ENCODE results near the gene ANKRD12. TPM values are rescaled to one million over a fixed set of nuclear protein-coding genes. Genes with fewer than 3 reads are reported as not detected.

The ANKRD12 gene
- total RNA-seq, 4 donors from 2014 or later = 84.7 to 137 (median 122) TPM

DNA sequence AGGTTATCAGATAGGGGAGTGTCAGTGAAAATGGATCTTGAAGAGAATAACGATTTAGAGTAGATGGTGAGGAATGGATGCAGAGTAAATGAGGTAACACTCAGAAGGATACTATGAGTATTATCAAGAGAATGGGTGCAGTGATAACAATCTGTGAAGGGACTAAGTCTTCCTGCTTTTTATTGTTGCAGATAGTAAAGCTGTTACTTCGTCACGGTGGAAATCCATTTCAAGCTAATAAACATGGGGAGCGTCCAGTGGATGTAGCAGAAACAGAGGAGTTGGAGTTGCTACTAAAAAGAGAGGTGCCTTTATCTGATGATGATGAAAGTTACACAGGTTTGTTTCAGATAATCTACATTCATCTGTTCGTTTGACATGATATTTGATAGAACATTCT is 85.1 kb downstream of the ANKRD12 start:
- no peak overlapping the region for H3K27ac ChIP-seq
- no peaks in the 10 kb centered on the region for H3K9me3 ChIP-seq
- TF ChIP-seq POLR2A (IDR thresholded peaks at IDR 0.05) = no peak
- no peak for TF ChIP-seq EP300 (IDR thresholded peaks at IDR 0.05)
- no peak for TF ChIP-seq POLR2AphosphoS5 (IDR thresholded peaks at IDR 0.05)
- TF ChIP-seq, protein P1, sequence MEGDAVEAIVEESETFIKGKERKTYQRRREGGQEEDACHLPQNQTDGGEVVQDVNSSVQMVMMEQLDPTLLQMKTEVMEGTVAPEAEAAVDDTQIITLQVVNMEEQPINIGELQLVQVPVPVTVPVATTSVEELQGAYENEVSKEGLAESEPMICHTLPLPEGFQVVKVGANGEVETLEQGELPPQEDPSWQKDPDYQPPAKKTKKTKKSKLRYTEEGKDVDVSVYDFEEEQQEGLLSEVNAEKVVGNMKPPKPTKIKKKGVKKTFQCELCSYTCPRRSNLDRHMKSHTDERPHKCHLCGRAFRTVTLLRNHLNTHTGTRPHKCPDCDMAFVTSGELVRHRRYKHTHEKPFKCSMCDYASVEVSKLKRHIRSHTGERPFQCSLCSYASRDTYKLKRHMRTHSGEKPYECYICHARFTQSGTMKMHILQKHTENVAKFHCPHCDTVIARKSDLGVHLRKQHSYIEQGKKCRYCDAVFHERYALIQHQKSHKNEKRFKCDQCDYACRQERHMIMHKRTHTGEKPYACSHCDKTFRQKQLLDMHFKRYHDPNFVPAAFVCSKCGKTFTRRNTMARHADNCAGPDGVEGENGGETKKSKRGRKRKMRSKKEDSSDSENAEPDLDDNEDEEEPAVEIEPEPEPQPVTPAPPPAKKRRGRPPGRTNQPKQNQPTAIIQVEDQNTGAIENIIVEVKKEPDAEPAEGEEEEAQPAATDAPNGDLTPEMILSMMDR (IDR thresholded peaks at IDR 0.05) = no peak
- peaks cover 0 to 69% of the 10 kb centered on the region in 2 donors for H3K36me3 ChIP-seq
- WGBS, 2 donors (ENCODE audit: low coverage in 1 of 2) = 87 to 91% methylated on average over 5 of the region's 5 CpGs
- no peak overlapping the region for H3K4me3 ChIP-seq
- H3K27me3 ChIP-seq = no peaks in the 10 kb centered on the region
- H3K4me1 ChIP-seq = peaks cover 0 to 18% (median 0%) of the 10 kb centered on the region in 3 donors
- no peak for ATAC-seq

DNA sequence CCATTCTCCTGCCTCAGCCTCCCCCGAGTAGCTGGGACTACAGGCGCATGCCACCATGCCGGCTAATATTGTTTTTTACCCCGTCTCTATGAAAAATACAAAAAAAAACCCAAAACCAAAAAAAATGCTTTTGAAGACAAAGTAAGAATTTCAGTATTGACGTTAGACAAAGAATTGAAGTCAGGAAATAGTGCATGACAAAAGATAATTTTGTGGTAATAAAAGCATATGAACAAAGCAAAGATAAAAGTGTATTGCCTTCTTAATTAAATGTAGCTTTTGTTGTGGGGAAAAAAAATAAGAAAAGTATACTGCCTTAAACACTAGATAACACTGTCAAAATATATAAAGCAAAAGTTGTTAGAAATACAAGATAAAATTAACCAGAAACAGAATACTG is 86.8 kb downstream of the ANKRD12 start:
- Histone ChIP-seq H3K36me3 (peaks cover 0 to 72% of the 10 kb centered on the region in 2 donors), H3K4me3 (no peak overlapping the region), H3K9me3 (no peaks in the 10 kb centered on the region), H3K27ac (no peak overlapping the region), H3K27me3 (no peaks in the 10 kb centered on the region), H3K4me1 (peaks cover 0 to 8% (median 0%) of the 10 kb centered on the region in 3 donors)
- no peak for ATAC-seq
- no peak for TF ChIP-seq EP300 (IDR thresholded peaks at IDR 0.05)
- no peak for TF ChIP-seq POLR2AphosphoS5 (IDR thresholded peaks at IDR 0.05)
- TF ChIP-seq POLR2A (IDR thresholded peaks at IDR 0.05) = no peak
- TF ChIP-seq, protein P1 (IDR thresholded peaks at IDR 0.05) = no peak
- WGBS, 2 donors (ENCODE audit: low coverage in 1 of 2) = 90% methylated on average over 4 of the region's 5 CpGs; no CpG with 5 or more reads in 1 of the 2 donors

DNA sequence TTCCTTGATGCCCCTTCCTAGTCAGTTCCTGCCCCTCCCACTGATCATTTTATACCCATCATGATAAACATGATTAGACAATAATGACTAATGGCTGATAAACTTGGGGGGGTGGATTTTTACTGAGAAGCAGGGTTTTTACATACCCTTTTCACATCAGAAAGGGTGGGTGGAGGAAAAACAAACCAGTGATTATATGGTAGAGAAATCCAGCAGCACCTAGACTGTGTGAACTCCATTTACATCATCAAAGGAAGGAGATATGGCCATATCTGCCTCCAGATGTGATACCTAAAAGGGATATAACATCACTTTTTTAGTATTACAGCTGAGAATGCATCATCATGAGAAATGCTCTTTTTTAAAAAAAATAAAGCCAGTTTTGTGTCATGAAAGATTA is 89.9 kb downstream of the ANKRD12 start:
- H3K9me3 ChIP-seq = peaks cover 0 to 5% (median 0%) of the 10 kb centered on the region in 3 donors
- no peak for ATAC-seq
- H3K36me3 ChIP-seq = peaks cover 0 to 70% of the 10 kb centered on the region in 2 donors
- H3K4me3 ChIP-seq = no peak overlapping the region
- H3K27ac ChIP-seq = no peak overlapping the region
- H3K27me3 ChIP-seq = no peaks in the 10 kb centered on the region
- peaks cover 0 to 7% (median 0%) of the 10 kb centered on the region in 3 donors for H3K4me1 ChIP-seq
- no peak for TF ChIP-seq POLR2AphosphoS5 (IDR thresholded peaks at IDR 0.05)
- TF ChIP-seq, protein P1 (IDR thresholded peaks at IDR 0.05) = no peak
- no peak for TF ChIP-seq POLR2A (IDR thresholded peaks at IDR 0.05)
- TF ChIP-seq EP300 (IDR thresholded peaks at IDR 0.05) = no peak

DNA sequence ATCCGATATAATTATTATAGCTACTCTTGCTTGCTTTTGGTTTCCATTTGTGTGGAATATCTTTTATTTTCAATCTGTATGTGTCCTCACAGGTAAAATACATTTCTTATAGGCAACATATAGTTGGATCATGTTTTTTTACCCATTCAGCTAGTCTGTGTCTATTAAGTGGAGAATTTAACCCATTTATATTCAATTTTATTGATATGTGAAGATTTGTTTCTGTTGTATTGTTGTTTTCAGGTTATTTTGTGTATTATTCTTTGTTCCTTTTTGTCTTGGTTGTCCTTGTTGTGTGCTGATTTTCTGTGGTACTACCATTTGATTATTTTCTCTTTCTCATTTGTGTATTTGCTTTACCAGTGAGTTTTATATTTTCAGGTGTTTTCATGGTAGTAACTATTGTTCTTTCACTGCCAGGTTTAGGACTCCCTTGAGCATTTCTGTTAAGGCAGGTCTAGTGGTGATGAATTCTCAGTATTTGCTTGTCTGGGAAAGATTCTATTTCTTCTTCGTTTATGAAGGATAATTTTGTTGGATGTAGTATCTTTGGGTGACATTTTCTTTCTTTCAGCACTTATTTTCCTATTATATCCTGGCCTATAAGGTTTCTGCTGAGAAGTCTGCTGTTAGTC is 95.4 kb downstream of the ANKRD12 start:
- TF ChIP-seq POLR2AphosphoS5 (IDR thresholded peaks at IDR 0.05) = no peak
- TF ChIP-seq EP300 (IDR thresholded peaks at IDR 0.05) = no peak
- no peak for TF ChIP-seq POLR2A (IDR thresholded peaks at IDR 0.05)
- TF ChIP-seq, protein P1 (IDR thresholded peaks at IDR 0.05) = no peak
- no peak for ATAC-seq
- Histone ChIP-seq H3K27me3 (no peaks in the 10 kb centered on the region), H3K36me3 (peaks cover 0 to 66% of the 10 kb centered on the region in 2 donors), H3K4me1 (no peaks in the 10 kb centered on the region), H3K9me3 (peaks cover 0 to 21% (median 0%) of the 10 kb centered on the region in 3 donors), H3K4me3 (no peak overlapping the region), H3K27ac (no peak overlapping the region)
- WGBS, 2 donors (ENCODE audit: low coverage in 1 of 2) = 95 to 100% methylated on average over 2 of the region's 2 CpGs

DNA sequence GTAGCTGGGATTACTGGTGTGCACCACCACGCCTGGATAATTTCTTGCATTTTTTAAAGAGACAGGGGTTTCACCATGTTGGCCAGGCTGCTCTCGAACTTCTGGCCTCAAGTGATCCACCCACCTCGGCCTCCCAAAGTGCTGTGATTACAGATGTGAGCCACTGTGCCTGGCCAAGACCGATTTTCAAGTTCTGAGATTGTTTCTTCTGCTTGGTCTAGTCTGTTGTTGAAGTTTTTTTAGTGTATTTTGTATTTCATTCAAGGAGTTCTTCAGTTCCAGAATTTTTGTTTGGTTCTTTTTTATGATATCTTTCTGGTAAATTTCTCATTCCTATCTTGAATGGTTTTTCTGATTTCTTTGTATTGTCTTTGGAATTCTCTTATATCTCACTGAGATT is 96.4 kb downstream of the ANKRD12 start:
- Histone ChIP-seq H3K4me1 (no peaks in the 10 kb centered on the region), H3K36me3 (peaks cover 0 to 68% of the 10 kb centered on the region in 2 donors), H3K27me3 (no peaks in the 10 kb centered on the region), H3K9me3 (peaks cover 0 to 21% (median 0%) of the 10 kb centered on the region in 3 donors), H3K4me3 (no peak overlapping the region), H3K27ac (no peak overlapping the region)
- ATAC-seq = no peak
- 80 to 95% methylated on average over 1 to 4 of the region's 4 CpGs for WGBS, 2 donors (ENCODE audit: low coverage in 1 of 2)
- TF ChIP-seq EP300 (IDR thresholded peaks at IDR 0.05) (no peak), POLR2A (IDR thresholded peaks at IDR 0.05) (no peak), POLR2AphosphoS5 (IDR thresholded peaks at IDR 0.05) (no peak)
- TF ChIP-seq, protein P1 (IDR thresholded peaks at IDR 0.05) = no peak
